ENCODE measurements around the gene DUSP22.

The DUSP22 gene

GRCh38 chr6:343226-343935 lies 51.1 kb downstream of the DUSP22 start:
- no peak overlapping the region for H3K27ac ChIP-seq (ENCODE audit: low read depth, low read length)
- H3K9me3 ChIP-seq (ENCODE audit: control insufficient read depth in 5 of 5, low read length in 5 of 5): no peaks in the 10 kb centered on the region
- peaks cover 0 to 37% (median 13%) of the 10 kb centered on the region in 5 donors for H3K36me3 ChIP-seq (ENCODE audit: control insufficient read depth in 5 of 5, insufficient read depth in 5 of 5, low read length in 5 of 5)
- H3K9ac ChIP-seq (ENCODE audit: low read length in 5 of 5): no peak overlapping the region
- peaks cover 4 to 38% (median 28%) of the 10 kb centered on the region in 5 donors for H3K4me1 ChIP-seq (ENCODE audit: control insufficient read depth in 5 of 5, insufficient read depth in 5 of 5, low read length in 5 of 5)
- no peak overlapping the region for H3K4me3 ChIP-seq (ENCODE audit: low read depth in 1 of 5, low read length in 5 of 5)
- H3K27me3 ChIP-seq (ENCODE audit: control insufficient read depth in 5 of 5, insufficient read depth in 4 of 5, low read length in 5 of 5): no peaks in the 10 kb centered on the region

- no peak overlapping the region for H3K9ac ChIP-seq (ENCODE audit: low read length in 5 of 5)
- no peak overlapping the region for H3K27ac ChIP-seq (ENCODE audit: low read depth, low read length)
- no peaks in the 10 kb centered on the region for H3K9me3 ChIP-seq (ENCODE audit: control insufficient read depth in 5 of 5, low read length in 5 of 5)
- peaks cover 4 to 32% (median 22%) of the 10 kb centered on the region in 5 donors for H3K4me1 ChIP-seq (ENCODE audit: control insufficient read depth in 5 of 5, insufficient read depth in 5 of 5, low read length in 5 of 5)
- H3K4me3 ChIP-seq (ENCODE audit: low read depth in 1 of 5, low read length in 5 of 5): no peak overlapping the region
- no peaks in the 10 kb centered on the region for H3K27me3 ChIP-seq (ENCODE audit: control insufficient read depth in 5 of 5, insufficient read depth in 4 of 5, low read length in 5 of 5)
- H3K36me3 ChIP-seq (ENCODE audit: control insufficient read depth in 5 of 5, insufficient read depth in 5 of 5, low read length in 5 of 5): peaks cover 0 to 45% (median 21%) of the 10 kb centered on the region in 5 donors
Measured at GRCh38 chr6:343960-344815, 51.9 kb downstream of the DUSP22 start.

GRCh38 chr6:344816-345340 lies 52.6 kb downstream of the DUSP22 start:
- Histone ChIP-seq H3K9me3 (ENCODE audit: control insufficient read depth in 5 of 5, low read length in 5 of 5) (no peaks in the 10 kb centered on the region), H3K4me1 (ENCODE audit: control insufficient read depth in 5 of 5, insufficient read depth in 5 of 5, low read length in 5 of 5) (peaks cover 6 to 32% (median 22%) of the 10 kb centered on the region in 5 donors), H3K9ac (ENCODE audit: low read length in 5 of 5) (no peak overlapping the region), H3K27me3 (ENCODE audit: control insufficient read depth in 5 of 5, insufficient read depth in 4 of 5, low read length in 5 of 5) (no peaks in the 10 kb centered on the region), H3K36me3 (ENCODE audit: control insufficient read depth in 5 of 5, insufficient read depth in 5 of 5, low read length in 5 of 5) (peaks cover 0 to 52% (median 28%) of the 10 kb centered on the region in 5 donors), H3K27ac (ENCODE audit: low read depth, low read length) (no peak overlapping the region), H3K4me3 (ENCODE audit: low read depth in 1 of 5, low read length in 5 of 5) (no peak overlapping the region)

GRCh38 chr6:345747-346385 lies 53.6 kb downstream of the DUSP22 start:
- H3K9ac ChIP-seq (ENCODE audit: low read length in 5 of 5): no peak overlapping the region
- H3K36me3 ChIP-seq (ENCODE audit: control insufficient read depth in 5 of 5, insufficient read depth in 5 of 5, low read length in 5 of 5): peaks cover 0 to 58% (median 34%) of the 10 kb centered on the region in 5 donors
- no peaks in the 10 kb centered on the region for H3K27me3 ChIP-seq (ENCODE audit: control insufficient read depth in 5 of 5, insufficient read depth in 4 of 5, low read length in 5 of 5)
- no peaks in the 10 kb centered on the region for H3K9me3 ChIP-seq (ENCODE audit: control insufficient read depth in 5 of 5, low read length in 5 of 5)
- H3K4me3 ChIP-seq (ENCODE audit: low read depth in 1 of 5, low read length in 5 of 5): no peak overlapping the region
- peaks cover 6 to 28% (median 19%) of the 10 kb centered on the region in 5 donors for H3K4me1 ChIP-seq (ENCODE audit: control insufficient read depth in 5 of 5, insufficient read depth in 5 of 5, low read length in 5 of 5)
- H3K27ac ChIP-seq (ENCODE audit: low read depth, low read length): no peak overlapping the region

- Histone ChIP-seq H3K27me3 (ENCODE audit: control insufficient read depth in 5 of 5, insufficient read depth in 4 of 5, low read length in 5 of 5) (no peaks in the 10 kb centered on the region), H3K36me3 (ENCODE audit: control insufficient read depth in 5 of 5, insufficient read depth in 5 of 5, low read length in 5 of 5) (peaks cover 0 to 59% (median 37%) of the 10 kb centered on the region in 5 donors), H3K9ac (ENCODE audit: low read length in 5 of 5) (no peak overlapping the region), H3K4me3 (ENCODE audit: low read depth in 1 of 5, low read length in 5 of 5) (no peak overlapping the region), H3K27ac (ENCODE audit: low read depth, low read length) (no peak overlapping the region), H3K4me1 (ENCODE audit: control insufficient read depth in 5 of 5, insufficient read depth in 5 of 5, low read length in 5 of 5) (peaks cover 8 to 21% (median 16%) of the 10 kb centered on the region in 5 donors), H3K9me3 (ENCODE audit: control insufficient read depth in 5 of 5, low read length in 5 of 5) (no peaks in the 10 kb centered on the region)
Measured at GRCh38 chr6:346386-347030, 54.2 kb downstream of the DUSP22 start.

- no peaks in the 10 kb centered on the region for H3K27me3 ChIP-seq (ENCODE audit: control insufficient read depth in 5 of 5, insufficient read depth in 4 of 5, low read length in 5 of 5)
- H3K4me3 ChIP-seq (ENCODE audit: low read depth in 1 of 5, low read length in 5 of 5): no peak overlapping the region
- H3K36me3 ChIP-seq (ENCODE audit: control insufficient read depth in 5 of 5, insufficient read depth in 5 of 5, low read length in 5 of 5): peaks cover 0 to 67% (median 42%) of the 10 kb centered on the region in 5 donors
- no peaks in the 10 kb centered on the region for H3K9me3 ChIP-seq (ENCODE audit: control insufficient read depth in 5 of 5, low read length in 5 of 5)
- peaks cover 8 to 14% (median 13%) of the 10 kb centered on the region in 5 donors for H3K4me1 ChIP-seq (ENCODE audit: control insufficient read depth in 5 of 5, insufficient read depth in 5 of 5, low read length in 5 of 5)
- no peak overlapping the region for H3K27ac ChIP-seq (ENCODE audit: low read depth, low read length)
- H3K9ac ChIP-seq (ENCODE audit: low read length in 5 of 5): no peak overlapping the region
Measured at GRCh38 chr6:347232-347631, 54.9 kb downstream of the DUSP22 start.

- H3K4me1 ChIP-seq (ENCODE audit: control insufficient read depth in 5 of 5, insufficient read depth in 5 of 5, low read length in 5 of 5): peaks cover 8 to 14% (median 11%) of the 10 kb centered on the region in 5 donors
- H3K36me3 ChIP-seq (ENCODE audit: control insufficient read depth in 5 of 5, insufficient read depth in 5 of 5, low read length in 5 of 5): peaks cover 0 to 68% (median 44%) of the 10 kb centered on the region in 5 donors
- no peak overlapping the region for H3K9ac ChIP-seq (ENCODE audit: low read length in 5 of 5)
- no peak overlapping the region for H3K4me3 ChIP-seq (ENCODE audit: low read depth in 1 of 5, low read length in 5 of 5)
- H3K9me3 ChIP-seq (ENCODE audit: control insufficient read depth in 5 of 5, low read length in 5 of 5): no peaks in the 10 kb centered on the region
- no peaks in the 10 kb centered on the region for H3K27me3 ChIP-seq (ENCODE audit: control insufficient read depth in 5 of 5, insufficient read depth in 4 of 5, low read length in 5 of 5)
- no peak overlapping the region for H3K27ac ChIP-seq (ENCODE audit: low read depth, low read length)
Measured at GRCh38 chr6:347951-348859, 55.9 kb downstream of the DUSP22 start.

GRCh38 chr6:348860-349396 lies 56.6 kb downstream of the DUSP22 start:
- Histone ChIP-seq H3K36me3 (ENCODE audit: control insufficient read depth in 5 of 5, insufficient read depth in 5 of 5, low read length in 5 of 5) (peaks cover 0 to 68% (median 44%) of the 10 kb centered on the region in 5 donors), H3K4me1 (ENCODE audit: control insufficient read depth in 5 of 5, insufficient read depth in 5 of 5, low read length in 5 of 5) (peaks cover 8 to 14% (median 11%) of the 10 kb centered on the region in 5 donors), H3K27ac (ENCODE audit: low read depth, low read length) (no peak overlapping the region), H3K27me3 (ENCODE audit: control insufficient read depth in 5 of 5, insufficient read depth in 4 of 5, low read length in 5 of 5) (no peaks in the 10 kb centered on the region), H3K9me3 (ENCODE audit: control insufficient read depth in 5 of 5, low read length in 5 of 5) (no peaks in the 10 kb centered on the region), H3K9ac (ENCODE audit: low read length in 5 of 5) (no peak overlapping the region), H3K4me3 (ENCODE audit: low read depth in 1 of 5, low read length in 5 of 5) (no peak overlapping the region)

Measured in subcutaneous abdominal adipose tissue (tissue), 5 donors.